K562 (cell line): ENCODE data around the gene MAD1L1. TPM values are rescaled to one million over a fixed set of nuclear protein-coding genes. Genes with fewer than 3 reads are reported as not detected.

Experiments
- ATAC-seq: fragments of 200-7000 bp; cut with Tn5 transposase; 3 replicates; pipeline ENCODE4 v1.9.1; 2020; ENCODE audit warnings: moderate library complexity
- BruUV-seq: library from RNA; stranded (reverse); fragments of 400-500 nt; replicated peaks from 2 replicates; lab custom pipeline; 2021; lab: Mats Ljungman, UMichigan
- CTCF ChIA-PET: fragments of 300-600 bp; formaldehyde crosslinking; extraction: SDS; loops from one replicate; lab custom pipeline; 2021; ENCODE audit warnings: low intra/inter-chr PET ratio; lab: Yijun Ruan, JAX
- POLR2A ChIA-PET: fragments of 300-600, 350-650 bp; sonication (Branson Sonifier 250); formaldehyde crosslinking; extraction: SDS; loops from one replicate; lab custom pipeline; 2021; ENCODE audit warnings: antibody characterized with exemption, inconsistent platforms; lab: Yijun Ruan, JAX
- DNase-seq, 4 experiments: peaks; one replicate each; pipeline versions ENCODE4 v3.0.0 to v3.0.0-alpha.2; 2011 to 2018; ENCODE audit warnings: low spot score in 3 of 4, mixed read lengths in 3 of 4; ENCODE audit errors: extremely low read depth in 1 of 4
- FAIRE-seq: peaks from 2 replicates; lab custom pipeline; 2011; peaks lifted over from hg19 to GRCh38; lab: Jason Lieb, UNC
- H2AFZ ChIP-seq: 2 replicates; pipeline ENCODE4 v1.6.0; 2011; ENCODE audit warnings: low read depth, low read length, control low read depth, inconsistent platforms
- H3K27ac ChIP-seq: fragments of 200-600 bp; 3 replicates; pipeline ENCODE4 v1.8.0; 2011; ENCODE audit warnings: low read depth, mild to moderate bottlenecking, control low read depth, inconsistent platforms, low read length, moderate library complexity, mixed read lengths; ENCODE audit errors: extremely low read depth
- H3K27me3 ChIP-seq, 2 experiments: fragments of 300-600 bp in 1 of 2; 2 replicates in 1 of 2; 3 replicates in 1 of 2; pipeline versions ENCODE4 v1.6.0 to v1.8.0; 2011; ENCODE audit warnings: inconsistent platforms in 2 of 2, low read length in 2 of 2, mild to moderate bottlenecking in 1 of 2, mixed read lengths in 1 of 2, moderate library complexity in 1 of 2; ENCODE audit not compliant: control insufficient read depth in 2 of 2, insufficient read depth in 2 of 2
- H3K36me3 ChIP-seq: fragments of 300-600 bp; 3 replicates; pipeline ENCODE4 v1.8.0; 2011; ENCODE audit warnings: mild to moderate bottlenecking, low read length, inconsistent platforms; ENCODE audit not compliant: control insufficient read depth, insufficient read depth
- H3K4me1 ChIP-seq, 2 experiments: fragments of 200-600 bp in 1 of 2; replicated peaks in 1 of 2; 2 replicates in 1 of 2; 3 replicates in 1 of 2; pipeline versions ENCODE4 v1.5.1 to v1.8.0; 2011; ENCODE audit warnings: inconsistent platforms in 2 of 2, low read length in 2 of 2, mild to moderate bottlenecking in 1 of 2, mixed read lengths in 1 of 2, moderate library complexity in 1 of 2; ENCODE audit not compliant: control insufficient read depth in 2 of 2, insufficient read depth in 2 of 2
- H3K4me2 ChIP-seq: 2 replicates; pipeline ENCODE4 v1.6.1; 2011; ENCODE audit warnings: low read length, control low read depth, inconsistent platforms, mixed read lengths; ENCODE audit not compliant: insufficient read depth
- H3K4me3 ChIP-seq: fragments of 200-600 bp; sonication (generic), shearing (Covaris generic); 2 replicates; pipeline ENCODE4 v1.5.1; 2016; ENCODE audit warnings: control low read depth, inconsistent platforms
- H3K79me2 ChIP-seq: fragments of 200-600 bp; 3 replicates; pipeline ENCODE4 v1.8.0; 2011; ENCODE audit warnings: low read length, inconsistent platforms; ENCODE audit not compliant: control insufficient read depth, insufficient read depth
- H3K9ac ChIP-seq, 2 experiments: 2 replicates each; pipeline versions ENCODE4 v1.6.0 to v1.6.1; 2011; ENCODE audit warnings: low read depth in 2 of 2, low read length in 2 of 2, control low read depth in 1 of 2, inconsistent platforms in 1 of 2, mild to moderate bottlenecking in 1 of 2, mixed read lengths in 1 of 2; ENCODE audit not compliant: insufficient read depth in 1 of 2
- H3K9me1 ChIP-seq: one replicate; pipeline ENCODE4 v1.6.0; 2011; ENCODE audit warnings: inconsistent platforms, mild to moderate bottlenecking, low read length, moderate library complexity; ENCODE audit not compliant: control insufficient read depth, insufficient read depth
- H3K9me3 ChIP-seq: replicated peaks from 2 replicates; pipeline ENCODE4 v1.5.1; 2011; ENCODE audit warnings: low read depth, low read length, inconsistent platforms; ENCODE audit not compliant: control insufficient read depth, insufficient read depth
- H4K20me1 ChIP-seq: replicated peaks from 2 replicates; pipeline ENCODE4 v1.6.1; 2011; ENCODE audit warnings: low read length, inconsistent platforms, mixed read lengths; ENCODE audit not compliant: control insufficient read depth, insufficient read depth
- DIDO1 ChIP-seq: fragments of 450-650 bp; IDR thresholded peaks from 2 replicates; pipeline ENCODE4 v1.6.1; 2016; ENCODE audit warnings: low read depth, missing biosample characterization, missing genetic modification characterization
- EGR1 ChIP-seq: fragments of 450-650 bp; conservative IDR thresholded peaks from 2 replicates; pipeline ENCODE4 v1.6.1; 2017; ENCODE audit warnings: mild to moderate bottlenecking
- MYBL2 ChIP-seq, 2 experiments: fragments of 450-650 bp in 1 of 2; sonication (generic) in 1 of 2; formaldehyde crosslinking in 1 of 2; IDR thresholded peaks; 2 replicates each; pipeline versions ENCODE4 v1.6.1 to v1.8.1; 2017 to 2022; ENCODE audit warnings: borderline replicate concordance in 1 of 2, inconsistent platforms in 1 of 2, low read depth in 1 of 2, mild to moderate bottlenecking in 1 of 2, missing genetic modification reagents in 1 of 2, moderate library complexity in 1 of 2
- NR0B1 ChIP-seq: fragments of 450-650 bp; IDR thresholded peaks from one replicate; pipeline ENCODE4 v1.6.1; 2018; ENCODE audit warnings: mild to moderate bottlenecking, moderate library complexity; ENCODE audit not compliant: partially characterized antibody
- U2AF1 ChIP-seq: fragments of 200-400 bp; formaldehyde crosslinking; optimal IDR thresholded peaks from 2 replicates; pipeline ENCODE3; 2017; ENCODE audit warnings: mild to moderate bottlenecking, low read depth, low read length, moderate library complexity
- WGBS: fragments of 100-300 bp; shearing (Covaris generic); methylation state at CpG from one replicate; pipeline ENCODE4 v1.1.6; 2016; ENCODE audit warnings: low coverage, mixed read lengths; ENCODE audit not compliant: insufficient coverage; ENCODE audit errors: missing lambda C conversion rate; 5-methylcytosine and 5-hydroxymethylcytosine counted together
- in situ Hi-C: fragments of 300-500 bp; cut with MboI; formaldehyde crosslinking; loops from 4 replicates; pipeline ENCODE4 v1.15.0; 2018; ENCODE audit warnings: inconsistent platforms, mixed read lengths
- intact Hi-C: fragments of 100-400 bp; cut with micrococcal nuclease; formaldehyde crosslinking; loops from 2 replicates; pipeline ENCODE4 v1.14.2; 2022
- polyA plus RNA-seq, 8 experiments: library from polyadenylated mRNA; depleted of rRNA in 4 of 8; stranded (reverse) in 5 of 8; unstranded in 3 of 8; fragments of >200 nt; fragmentation: Nextera tagmentation in 2 of 8; fragmentation: Illumina TruSeq in 1 of 8; extraction: Ambion mirVana in 2 of 8; extraction: Trizol in 1 of 8; gene quantifications; 2 replicates each; pipeline versions ENCODE4 v1.2.1 to v1.2.3, GENCODE V29; 2011 to 2014; ENCODE audit warnings: inconsistent platforms in 1 of 8, missing spikeins in 1 of 8
- total RNA-seq, 7 experiments: library from RNA; depleted of rRNA in 6 of 7; stranded (reverse); fragments of >200 nt in 6 of 7; fragmentation: Illumina TruSeq in 2 of 7; extraction: Trizol in 2 of 7; gene quantifications; 2 replicates each; pipeline versions ENCODE4 v1.2.1 to v1.2.3, GENCODE V29; 2011 to 2021; ENCODE audit warnings: low replicate concordance in 1 of 7

MAD1L1 gene
- total and polyA plus RNA-seq, 9 of the 15 experiments (the other 6 are each of a cell fraction or from before 2014, with no cell fraction given), result 1.7 to 89.7 (median 18.0) TPM

GRCh38 chr7:2196381-2197378, 36.1 kb downstream of the MAD1L1 start:
- CTCF ChIA-PET, result no interaction called here
- no peak for DNase-seq
- no peak for TF ChIP-seq U2AF1
- no peak for TF ChIP-seq MYBL2 (IDR thresholded peaks at IDR 0.05; ENCODE audit: low read depth)
- no peak for TF ChIP-seq MYBL2 (CRISPR knock-in tag; IDR thresholded peaks at IDR 0.05; ENCODE audit: borderline replicate concordance)
- no peak for TF ChIP-seq DIDO1 (tag)
- TF ChIP-seq EGR1, result no peak
- no peak for TF ChIP-seq NR0B1

More at GRCh38 chr7:2196381-2197378, 36.1 kb downstream of the MAD1L1 start:
- no TSS peak for BruUV-seq
- no peak overlapping the region for H3K9ac ChIP-seq
- no peak overlapping the region for H3K27ac ChIP-seq
- H3K9me1 ChIP-seq, result no peaks in the 10 kb centered on the region
- intact Hi-C loops, result no loop called here
- H2AFZ ChIP-seq, result no peak overlapping the region
- H3K9me3 ChIP-seq, result no peaks in the 10 kb centered on the region
- no peaks in the 10 kb centered on the region for H3K79me2 ChIP-seq
- no peaks in the 10 kb centered on the region for H3K27me3 ChIP-seq
- WGBS, result 93% methylated on average over 30 of the region's 32 CpGs
- H3K4me1 ChIP-seq, result peaks cover 0 to 22% of the 10 kb centered on the region in 2 experiments; a peak in 2 of 5 replicates
- POLR2A ChIA-PET, result interaction anchor here (0.5 kb wide), 1 partner anchor 310 kb away, joined by 3 read pairs; no protein-coding TSS in a partner anchor
- no peak overlapping the region for H3K4me2 ChIP-seq
- peaks cover 64% of the 10 kb centered on the region; the same call in 2 of the 3 replicates for H3K36me3 ChIP-seq
- in situ Hi-C loops, result no loop called here
- no peak for FAIRE-seq
- ATAC-seq, result no peak
- H4K20me1 ChIP-seq, result 0 out of 2 replicates have a peak, but pooled peaks cover 3% of the 10 kb centered on the region
- H3K4me3 ChIP-seq, result no peak overlapping the region
